HUES48 (cell line): Measurements from ENCODE around the gene GNAI3.

ENCODE experiments used
- H3K27ac ChIP-seq: one replicate; pipeline ENCODE4 v1.7.0; 2013; ENCODE audit warnings: low read depth, low read length, inconsistent platforms
- H3K27me3 ChIP-seq: 2 replicates; pipeline ENCODE4 v1.6.1; 2013; ENCODE audit warnings: mild to moderate bottlenecking, low read length; ENCODE audit not compliant: control insufficient read depth, insufficient read depth
- H3K36me3 ChIP-seq: 2 replicates; pipeline ENCODE4 v1.6.1; 2013; ENCODE audit warnings: low read length; ENCODE audit not compliant: control insufficient read depth, insufficient read depth
- H3K4me1 ChIP-seq: 2 replicates; pipeline ENCODE4 v1.6.1; 2013; ENCODE audit warnings: mild to moderate bottlenecking, low read length; ENCODE audit not compliant: control insufficient read depth, insufficient read depth
- H3K4me3 ChIP-seq: 2 replicates; pipeline ENCODE4 v1.5.1; 2013; ENCODE audit warnings: mild to moderate bottlenecking, low read depth, low read length
- H3K9ac ChIP-seq: 2 replicates; pipeline ENCODE4 v1.6.1; 2013; ENCODE audit warnings: mild to moderate bottlenecking, low read depth, low read length, moderate library complexity
- H3K9me3 ChIP-seq: 2 replicates; pipeline ENCODE4 v1.6.1; 2013; ENCODE audit warnings: low read length; ENCODE audit not compliant: control insufficient read depth, insufficient read depth

Gene GNAI3

DNA sequence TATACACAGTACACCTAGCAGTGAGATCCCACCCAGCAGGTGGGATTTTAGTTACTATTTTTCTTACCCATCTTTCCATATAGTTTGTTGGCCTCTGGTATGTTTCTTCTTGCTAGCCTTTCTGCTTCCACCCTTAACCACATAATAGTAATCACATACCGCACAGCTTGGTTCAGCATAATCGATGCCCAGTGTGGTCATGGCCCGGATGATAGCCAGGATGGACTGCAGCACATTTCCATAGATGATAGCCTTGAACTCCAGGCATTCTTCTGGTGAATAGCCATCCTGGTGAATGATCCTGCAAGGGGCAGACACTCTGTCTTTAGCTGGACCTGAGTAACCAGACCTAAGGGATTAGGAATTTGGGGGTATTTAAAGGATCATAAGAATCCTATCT, 61.5 kb downstream of the GNAI3 start:
- no peaks in the 10 kb centered on the region for H3K27me3 ChIP-seq
- H3K9me3 ChIP-seq: no peaks in the 10 kb centered on the region

GRCh38 chr1:109610609-109611307, 62.3 kb downstream of the GNAI3 start:
- Histone ChIP-seq H3K4me3 (no peak overlapping the region), H3K4me1 (peaks cover 10% of the 10 kb centered on the region; the same call in 1 of the 2 replicates), H3K36me3 (no peaks in the 10 kb centered on the region), H3K9me3 (no peaks in the 10 kb centered on the region), H3K27ac (peak overlapping the region; percentile 42), H3K9ac (no peak overlapping the region), H3K27me3 (no peaks in the 10 kb centered on the region)

More for the DNA sequence above, 61.5 kb downstream of the GNAI3 start:
- Histone ChIP-seq H3K4me1 (peaks cover 10% of the 10 kb centered on the region; the same call in 1 of the 2 replicates), H3K36me3 (no peaks in the 10 kb centered on the region), H3K4me3 (no peak overlapping the region), H3K27ac (no peak overlapping the region), H3K9ac (no peak overlapping the region)

GRCh38 chr1:109611308-109611990, 63.0 kb downstream of the GNAI3 start:
- H3K9ac ChIP-seq: no peak overlapping the region
- H3K9me3 ChIP-seq: no peaks in the 10 kb centered on the region
- peaks cover 10% of the 10 kb centered on the region; the same call in 1 of the 2 replicates for H3K4me1 ChIP-seq
- no peak overlapping the region for H3K4me3 ChIP-seq
- H3K27me3 ChIP-seq: no peaks in the 10 kb centered on the region
- no peaks in the 10 kb centered on the region for H3K36me3 ChIP-seq
- H3K27ac ChIP-seq: no peak overlapping the region

GRCh38 chr1:109613361-109614147, 65.1 kb downstream of the GNAI3 start:
- no peak overlapping the region for H3K27ac ChIP-seq
- no peaks in the 10 kb centered on the region for H3K36me3 ChIP-seq
- no peaks in the 10 kb centered on the region for H3K9me3 ChIP-seq
- H3K4me1 ChIP-seq: peaks cover 23% of the 10 kb centered on the region
- no peaks in the 10 kb centered on the region for H3K27me3 ChIP-seq
- H3K9ac ChIP-seq: no peak overlapping the region
- no peak overlapping the region for H3K4me3 ChIP-seq

GRCh38 chr1:109615879-109616278, 67.5 kb downstream of the GNAI3 start:
- H3K9me3 ChIP-seq: no peaks in the 10 kb centered on the region
- H3K9ac ChIP-seq: no peak overlapping the region
- no peak overlapping the region for H3K4me3 ChIP-seq
- no peaks in the 10 kb centered on the region for H3K36me3 ChIP-seq
- H3K27me3 ChIP-seq: no peaks in the 10 kb centered on the region
- H3K27ac ChIP-seq: no peak overlapping the region
- H3K4me1 ChIP-seq: peaks cover 26% of the 10 kb centered on the region

DNA sequence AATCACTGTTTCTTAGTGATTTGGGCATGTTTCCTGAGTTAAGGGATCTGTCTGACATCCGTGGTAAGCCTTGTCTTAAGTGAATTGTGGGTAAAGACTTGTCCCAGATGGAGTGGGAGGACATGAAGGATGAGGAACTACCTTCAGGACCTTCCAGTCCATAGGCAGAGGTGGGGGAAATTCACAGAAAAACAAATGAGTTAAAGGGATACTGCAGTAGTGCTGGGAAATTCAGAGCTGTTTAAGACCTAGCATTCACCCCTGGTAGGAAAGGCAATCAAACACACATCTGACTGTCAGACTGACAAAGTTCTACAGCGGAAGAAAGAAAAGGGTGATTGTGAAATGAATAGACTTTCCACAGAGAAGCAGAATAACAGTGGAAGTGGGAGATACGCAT, 68.0 kb downstream of the GNAI3 start:
- Histone ChIP-seq H3K4me3 (no peak overlapping the region), H3K36me3 (no peaks in the 10 kb centered on the region), H3K9me3 (no peaks in the 10 kb centered on the region), H3K27ac (no peak overlapping the region), H3K27me3 (no peaks in the 10 kb centered on the region), H3K9ac (no peak overlapping the region), H3K4me1 (peaks cover 26% of the 10 kb centered on the region)

DNA sequence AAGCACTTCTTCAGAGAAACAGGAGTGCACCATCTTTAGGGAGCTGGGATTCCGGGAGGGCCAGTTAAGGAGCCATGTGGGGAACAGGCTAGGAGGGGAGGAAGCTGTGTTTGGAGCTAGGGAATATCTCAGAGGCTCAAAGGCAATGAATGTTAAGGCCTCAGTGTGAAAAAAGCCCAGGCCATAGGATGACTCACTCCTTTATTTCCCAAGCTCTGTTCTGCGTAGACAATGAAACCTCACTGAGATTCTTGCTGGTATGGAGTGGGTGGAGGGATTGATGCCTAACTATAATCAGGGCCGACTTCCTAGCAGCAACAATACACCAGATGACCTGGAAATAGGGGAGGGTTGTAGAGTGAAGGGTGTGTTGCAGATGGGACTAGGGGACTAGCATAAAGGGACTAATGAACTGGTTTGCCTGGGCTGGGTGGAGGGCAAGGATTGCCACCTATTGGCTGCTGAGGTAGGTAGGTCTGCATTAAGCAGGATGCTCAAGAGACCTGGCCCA, 68.9 kb downstream of the GNAI3 start:
- peak overlapping the region; percentile 83 for H3K27ac ChIP-seq
- H3K4me1 ChIP-seq: peaks cover 26% of the 10 kb centered on the region
- no peak overlapping the region for H3K9ac ChIP-seq

DNA sequence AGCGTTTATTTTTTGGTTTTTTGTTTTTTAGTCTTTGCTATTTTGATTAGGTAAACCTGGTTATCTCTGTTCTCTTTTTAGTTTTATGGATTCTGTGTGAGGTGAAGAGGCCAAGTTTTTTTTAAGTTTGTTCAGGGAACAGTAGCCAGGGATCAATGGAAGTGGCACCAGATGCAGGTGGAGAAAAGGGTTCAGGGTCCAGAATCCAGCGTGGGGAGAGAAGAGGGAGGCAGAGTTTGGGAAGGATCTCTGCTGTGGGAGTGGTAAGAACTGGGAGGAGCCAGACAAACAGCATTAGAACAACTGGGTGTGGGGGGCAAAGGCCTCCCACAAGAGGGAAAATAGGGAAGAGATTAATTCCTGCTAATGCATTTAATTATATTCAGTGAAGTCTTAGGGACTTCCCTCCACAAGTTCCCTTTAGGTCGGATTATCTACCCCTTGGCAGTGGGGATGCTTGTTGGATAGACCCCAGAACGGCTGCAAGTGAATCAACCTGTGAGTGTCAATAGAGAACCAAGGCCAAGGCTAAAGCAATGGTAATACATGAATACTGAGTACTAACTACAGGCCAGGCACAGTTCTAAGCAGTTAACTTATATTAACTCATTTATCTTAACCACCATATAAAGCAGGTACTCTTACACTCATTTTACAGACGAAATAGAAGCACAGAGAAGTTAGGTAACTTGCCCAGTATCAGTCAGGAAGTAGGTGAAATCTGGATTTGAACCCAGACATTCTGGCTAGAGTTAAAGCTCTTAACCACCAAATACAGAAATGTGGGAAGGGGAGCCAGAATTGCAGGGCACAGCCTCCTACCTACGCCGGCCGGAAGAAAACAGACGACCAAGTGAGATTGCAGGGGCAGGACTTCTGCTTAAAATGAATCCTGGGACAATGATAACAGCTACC, 70.5 kb downstream of the GNAI3 start:
- H3K4me3 ChIP-seq: peak overlapping the region; percentile 85
- H3K4me1 ChIP-seq: peaks cover 26% of the 10 kb centered on the region
- peak overlapping the region; percentile 65 for H3K9ac ChIP-seq
- H3K27me3 ChIP-seq: no peaks in the 10 kb centered on the region
- peak overlapping the region; percentile 72 for H3K27ac ChIP-seq
- H3K36me3 ChIP-seq: no peaks in the 10 kb centered on the region
- H3K9me3 ChIP-seq: no peaks in the 10 kb centered on the region

More for the DNA sequence above, 68.9 kb downstream of the GNAI3 start:
- H3K4me3 ChIP-seq: no peak overlapping the region
- no peaks in the 10 kb centered on the region for H3K27me3 ChIP-seq
- H3K36me3 ChIP-seq: no peaks in the 10 kb centered on the region
- H3K9me3 ChIP-seq: no peaks in the 10 kb centered on the region

DNA sequence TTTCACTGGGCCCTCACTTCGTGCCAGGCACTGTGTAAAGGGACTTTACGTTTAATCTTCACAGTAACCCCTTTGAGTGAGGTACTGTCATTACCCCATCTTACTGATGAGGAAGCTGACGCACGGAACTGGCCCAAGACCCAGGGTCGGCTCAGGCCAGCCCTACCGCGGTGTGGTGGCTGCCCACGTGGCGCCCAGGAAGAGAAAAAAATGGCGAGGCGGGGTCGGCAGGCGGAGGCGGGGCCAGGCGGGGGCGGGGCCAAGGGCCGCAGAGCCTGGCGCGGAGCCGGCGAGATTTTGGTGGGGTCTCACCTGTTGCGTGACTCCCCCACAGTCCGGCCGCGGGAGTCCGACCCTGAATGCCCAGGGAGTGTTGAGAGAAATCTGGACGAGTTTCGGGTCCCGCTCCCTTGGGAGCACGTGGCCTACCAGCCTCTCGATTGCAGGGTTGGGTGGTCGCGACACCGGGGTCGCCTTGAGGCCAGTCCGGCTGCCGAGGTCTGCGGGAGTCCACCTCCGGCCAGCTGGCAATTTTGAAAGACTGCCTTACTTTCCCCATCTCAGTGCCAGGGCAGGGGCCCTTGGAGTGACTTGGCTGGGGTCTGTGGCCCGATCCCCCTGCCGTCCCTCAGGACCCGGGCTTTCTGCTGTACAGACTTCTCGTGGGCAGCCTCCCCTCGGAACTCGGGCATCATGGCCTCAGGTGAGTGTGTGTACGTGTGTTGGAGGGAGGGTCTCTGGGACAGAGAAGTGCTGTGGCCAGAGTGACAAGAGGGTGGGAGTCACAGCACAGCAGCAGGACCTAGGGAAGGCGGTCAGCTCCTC, 71.4 kb downstream of the GNAI3 start, which contains the start of the genes AMPD2 and GNAT2:
Gene AMPD2, plus strand, starts transcription at position 262 of the 825 bp plus-strand sequence. CDS start 1,339 bp downstream, outside the sequence.
Gene GNAT2, minus strand, starts transcription at position 41 of the 825 bp plus-strand sequence. CDS start 6,746 bp downstream, outside the sequence.
- H3K36me3 ChIP-seq: no peaks in the 10 kb centered on the region
- no peaks in the 10 kb centered on the region for H3K27me3 ChIP-seq
- H3K9ac ChIP-seq: peak within 1 kb of the TSS; percentile 67
- peaks cover 26% of the 10 kb centered on the region for H3K4me1 ChIP-seq
- peak within 1 kb of the TSS; percentile 72 for H3K27ac ChIP-seq
- H3K4me3 ChIP-seq: peak within 1 kb of the TSS; percentile 85
- no peaks in the 10 kb centered on the region for H3K9me3 ChIP-seq
